ENCODE results near the gene TINCR.

- TF ChIP-seq CREB5 (CRISPR knock-in tag; IDR thresholded peaks at IDR 0.05; ENCODE audit: low read depth) (no peak), ISL1 (CRISPR knock-in tag; IDR thresholded peaks at IDR 0.05) (no peak), RARB (CRISPR knock-in tag; IDR thresholded peaks at IDR 0.05) (no peak), ESRRG (CRISPR knock-in tag; IDR thresholded peaks at IDR 0.05) (no peak), ARNTL (CRISPR knock-in tag; IDR thresholded peaks at IDR 0.05; ENCODE audit: borderline replicate concordance, low read depth) (no peak), GLIS3 (CRISPR knock-in tag; IDR thresholded peaks at IDR 0.05) (no peak), ZFP3 (CRISPR knock-in tag; IDR thresholded peaks at IDR 0.05) (no peak), SNAI2 (CRISPR knock-in tag; IDR thresholded peaks at IDR 0.05) (no peak), PATZ1 (CRISPR knock-in tag; IDR thresholded peaks at IDR 0.05; ENCODE audit: borderline replicate concordance) (no peak)
These were observed 2.8 kb downstream of the TINCR start for GRCh38 chr19:5564930-5565329.
